GM23338 (cell line): ENCODE measurements around the gene UST. TPM values are rescaled to one million over a fixed set of nuclear protein-coding genes. Genes with fewer than 3 reads are reported as not detected.

Experiments used
- ATAC-seq: fragments of 200-7000 bp; cut with Tn5 transposase; 3 replicates; pipeline ENCODE4 v1.9.1; 2020
- DNase-seq: peaks from one replicate; pipeline ENCODE4 v3.0.0-alpha.2; 2015; ENCODE audit warnings: low spot score
- H2AFZ ChIP-seq: fragments of 200-600 bp; sonication (generic); 2 replicates; pipeline ENCODE4 v1.8.0; 2016; ENCODE audit warnings: antibody characterized with exemption, mild to moderate bottlenecking, moderate library complexity
- H3F3A ChIP-seq: fragments of 200-600 bp; sonication (generic); replicated peaks from 2 replicates; pipeline ENCODE4 v1.8.0; 2017; ENCODE audit warnings: antibody characterized with exemption, mixed run types, low read depth
- H3K27ac ChIP-seq: fragments of 200-600 bp; sonication (generic); 2 replicates; pipeline ENCODE4 v1.6.1; 2016; ENCODE audit warnings: low read depth
- H3K27me3 ChIP-seq: fragments of 200-600 bp; sonication (generic); 2 replicates; pipeline ENCODE4 v1.8.0; 2016; ENCODE audit warnings: mild to moderate bottlenecking, mixed run types, moderate library complexity; ENCODE audit not compliant: insufficient read depth
- H3K36me3 ChIP-seq: fragments of 200-600 bp; sonication (generic); 2 replicates; pipeline ENCODE4 v1.8.0; 2016; ENCODE audit warnings: mild to moderate bottlenecking; ENCODE audit not compliant: insufficient read depth
- H3K4me1 ChIP-seq: fragments of 200-600 bp; sonication (generic); 2 replicates; pipeline ENCODE4 v1.8.0; 2016; ENCODE audit warnings: mild to moderate bottlenecking, moderate library complexity; ENCODE audit not compliant: insufficient read depth
- H3K4me2 ChIP-seq: fragments of 200-600 bp; sonication (generic); 2 replicates; pipeline ENCODE4 v1.7.1; 2017; ENCODE audit warnings: mixed run types
- H3K4me3 ChIP-seq: fragments of 200-600 bp; sonication (generic); 2 replicates; pipeline ENCODE4 v1.6.1; 2016; ENCODE audit warnings: mixed run types
- H3K79me2 ChIP-seq: fragments of 200-600 bp; sonication (generic); replicated peaks from 2 replicates; pipeline ENCODE4 v1.8.0; 2017; ENCODE audit warnings: mild to moderate bottlenecking; ENCODE audit not compliant: insufficient read depth
- H3K9me2 ChIP-seq: fragments of 200-600 bp; sonication (generic); 2 replicates; pipeline ENCODE4 v1.8.0; 2017; ENCODE audit not compliant: insufficient read depth
- H4K20me1 ChIP-seq: fragments of 200-600 bp; sonication (generic); replicated peaks from 2 replicates; pipeline ENCODE4 v1.8.0; 2017; ENCODE audit warnings: mild to moderate bottlenecking; ENCODE audit not compliant: insufficient read depth
- H3K27ac Mint-ChIP-seq: 2 replicates; pipeline ENCODE4 v1.8.0; 2020; ENCODE audit warnings: inconsistent platforms, mild to moderate bottlenecking, moderate library complexity, mixed read lengths
- H3K27me3 Mint-ChIP-seq: 3 replicates; pipeline ENCODE4 v1.8.0; 2022; ENCODE audit warnings: low read depth, mild to moderate bottlenecking, moderate library complexity, mixed read lengths, inconsistent platforms; ENCODE audit not compliant: insufficient read depth, poor library complexity
- H3K36me3 Mint-ChIP-seq: 3 replicates; pipeline ENCODE4 v1.8.0; 2021; ENCODE audit warnings: low read depth, mild to moderate bottlenecking, inconsistent platforms, moderate library complexity, mixed read lengths
- H3K4me1 Mint-ChIP-seq: 3 replicates; pipeline ENCODE4 v1.8.0; 2020; ENCODE audit warnings: mild to moderate bottlenecking, inconsistent platforms, mixed read lengths
- H3K4me3 Mint-ChIP-seq: 3 replicates; pipeline ENCODE4 v1.8.0; 2021; ENCODE audit warnings: moderate library complexity, mild to moderate bottlenecking, inconsistent platforms, mixed read lengths
- H3K9me3 Mint-ChIP-seq: 3 replicates; pipeline ENCODE4 v1.8.0; 2020; ENCODE audit warnings: moderate library complexity, mild to moderate bottlenecking, inconsistent platforms, mixed read lengths
- CREB1 ChIP-seq: fragments of 250-450 bp; sonication (Bioruptor Pico); IDR thresholded peaks from 2 replicates; pipeline ENCODE4 v1.5.0; 2020; ENCODE audit warnings: low read depth, mild to moderate bottlenecking, moderate library complexity
- CTCF ChIP-seq, 2 experiments: fragments of 200-600 bp in 1 of 2; sonication (generic) in 1 of 2; conservative IDR thresholded peaks; 2 replicates each; pipeline versions ENCODE4 v1.5.1 to v1.6.1; 2016 to 2017; ENCODE audit warnings: antibody characterized with exemption in 2 of 2, low read depth in 2 of 2, mild to moderate bottlenecking in 2 of 2, moderate library complexity in 1 of 2
- ETS1 ChIP-seq: IDR thresholded peaks from 2 replicates; pipeline ENCODE4 v1.6.1; 2016; ENCODE audit warnings: antibody characterized with exemption
- EZH2 ChIP-seq: fragments of 200-600 bp; sonication (generic); IDR thresholded peaks from one replicate; pipeline ENCODE4 v1.8.0; 2017; ENCODE audit warnings: antibody characterized with exemption, mild to moderate bottlenecking, low read depth; ENCODE audit not compliant: unreplicated experiment
- EZH2phosphoT487 ChIP-seq: fragments of 200-600 bp; sonication (generic); IDR thresholded peaks from one replicate; pipeline ENCODE4 v1.8.1; 2018; ENCODE audit warnings: antibody characterized with exemption; ENCODE audit not compliant: unreplicated experiment
- JUNB ChIP-seq: IDR thresholded peaks from one replicate; pipeline ENCODE4 v1.6.1; 2016; ENCODE audit warnings: antibody characterized with exemption; ENCODE audit not compliant: unreplicated experiment
- NANOG ChIP-seq: IDR thresholded peaks from 2 replicates; pipeline ENCODE4 v1.6.1; 2016; ENCODE audit warnings: antibody characterized with exemption, borderline replicate concordance
- POLR2AphosphoS5 ChIP-seq: IDR thresholded peaks from 2 replicates; pipeline ENCODE4 v1.6.1; 2016; ENCODE audit warnings: antibody characterized with exemption, low read depth
- REST ChIP-seq: IDR thresholded peaks from one replicate; pipeline ENCODE4 v1.6.1; 2018; ENCODE audit warnings: antibody characterized with exemption; ENCODE audit not compliant: unreplicated experiment
- STAT1 ChIP-seq: IDR thresholded peaks from one replicate; pipeline ENCODE4 v1.6.1; 2016; ENCODE audit warnings: antibody characterized with exemption; ENCODE audit not compliant: unreplicated experiment
- ZNF114 ChIP-seq: fragments of 250-450 bp; sonication (Bioruptor Pico); IDR thresholded peaks from 2 replicates; pipeline ENCODE4 v1.5.0; 2020; ENCODE audit warnings: mild to moderate bottlenecking, moderate library complexity
- ZNF331 ChIP-seq: fragments of 250-450 bp; sonication (Bioruptor Pico); IDR thresholded peaks from 2 replicates; pipeline ENCODE4 v1.5.0; 2020; ENCODE audit warnings: low read depth, mild to moderate bottlenecking, moderate library complexity
- ZNF462 ChIP-seq: fragments of 250-450 bp; sonication (Bioruptor Pico); IDR thresholded peaks from 2 replicates; pipeline ENCODE4 v1.5.0; 2020; ENCODE audit warnings: mild to moderate bottlenecking, moderate library complexity
- polyA plus RNA-seq: library from polyadenylated mRNA; unstranded; fragments of >200 nt; fragmentation: Nextera tagmentation; extraction: Ambion mirVana; gene quantifications from 2 replicates; pipeline ENCODE4 v1.2.1, GENCODE V29; 2016
- total RNA-seq: library from RNA; depleted of rRNA; stranded (reverse); fragments of >200 nt; shearing (Covaris generic); gene quantifications from 2 replicates; pipeline ENCODE4 v1.2.3, GENCODE V29; 2014

Gene UST
- total and polyA plus RNA-seq, 2 experiments from 2014 or later = 12.6 to 33.0 TPM

GRCh38 chr6:149086363-149086762 is 339.5 kb downstream of the UST start:
- H3K27ac ChIP-seq = no peak overlapping the region
- Mint-ChIP-seq H3K4me3 (no peak overlapping the region), H3K27me3 (peaks cover 3% of the 10 kb centered on the region), H3K4me1 (peaks cover 9% of the 10 kb centered on the region; the same call in 2 of the 3 replicates), H3K9me3 (no peaks in the 10 kb centered on the region), H3K36me3 (no peaks in the 10 kb centered on the region), H3K27ac (no peak overlapping the region)
- H3K36me3 ChIP-seq = no peaks in the 10 kb centered on the region
- no peak; the same call in 2 of the 3 replicates for ATAC-seq
- no peak overlapping the region for H3K4me2 ChIP-seq
- no peaks in the 10 kb centered on the region for H3K9me2 ChIP-seq
- no peaks in the 10 kb centered on the region for H3K4me1 ChIP-seq
- DNase-seq = no peak
- H3K27me3 ChIP-seq = no peaks in the 10 kb centered on the region
- H4K20me1 ChIP-seq = no peaks in the 10 kb centered on the region; the same call in 1 of the 2 replicates
- no peaks in the 10 kb centered on the region for H3K79me2 ChIP-seq
- H3K4me3 ChIP-seq = no peak overlapping the region
- no peak for TF ChIP-seq ZNF331 (CRISPR knock-in tag)
- TF ChIP-seq REST = no peak
- TF ChIP-seq CREB1 (CRISPR knock-in tag) = no peak
- TF ChIP-seq POLR2AphosphoS5 = no peak
- TF ChIP-seq ZNF462 (CRISPR knock-in tag) = no peak
- no peak for TF ChIP-seq JUNB
- no peak for TF ChIP-seq STAT1
- TF ChIP-seq ZNF114 = no peak
- TF ChIP-seq ETS1 = no peak
- no peak for TF ChIP-seq CTCF (conservative IDR thresholded peaks at IDR 0.05; ENCODE audit: low read depth in 2 of 2)
- no peak for TF ChIP-seq EZH2phosphoT487
- no peak for TF ChIP-seq EZH2
- no peak for TF ChIP-seq NANOG
- H2AFZ ChIP-seq = no peak overlapping the region
- no peaks in the 10 kb centered on the region for H3F3A ChIP-seq
